ENCODE measurements around the gene HSPB8. TPM values are rescaled to one million over a fixed set of nuclear protein-coding genes. Genes with fewer than 3 reads are reported as not detected.

The HSPB8 gene
- total and polyA plus RNA-seq, 2 of the 8 experiments (the other 6 are each of a cell fraction or from before 2014, with no cell fraction given) = 11.7 to 28.2 TPM

- no peak overlapping the region for H4K8ac ChIP-seq (ENCODE audit: extremely low read depth, insufficient read depth, low read length)
- peak overlapping the region; percentile 11; the same call in 1 of the 2 replicates for H2BK20ac ChIP-seq (ENCODE audit: low read length)
- no peak for DNase-seq (ENCODE audit: low read depth in 1 of 2, low spot score in 2 of 2)
- POLR2A ChIA-PET (ENCODE audit: partially characterized antibody) = interaction anchor here (1.0 kb wide), 1 partner anchor 185 kb away, joined by 3 read pairs; no protein-coding TSS in a partner anchor
- H4K5ac ChIP-seq (ENCODE audit: insufficient read length, low read depth, low read length) = no peak overlapping the region
- CTCF ChIA-PET (ENCODE audit: partially characterized antibody) = interaction anchor here (0.6 to 3.1 kb wide), 7 partner anchors 20 to 122 kb away, joined by 3 to 9 read pairs (median 3); no protein-coding TSS in a partner anchor
- H4K91ac ChIP-seq (replicated peaks; ENCODE audit: insufficient read length, low read length) = no peak overlapping the region
- H3K56ac ChIP-seq (replicated peaks; ENCODE audit: insufficient read length, low read depth, low read length) = no peak overlapping the region
- no peak overlapping the region for H3K4me2 ChIP-seq (ENCODE audit: insufficient read depth in 1 of 2, low read depth in 2 of 2, low read length in 2 of 2)
- peaks cover 8 to 23% (median 19%) of the 10 kb centered on the region in 4 experiments; a peak in 6 of 7 replicates for H3K4me1 ChIP-seq (replicated peaks in 1 of 4; ENCODE audit: control insufficient read depth in 3 of 4, insufficient read depth in 4 of 4, low read length in 3 of 4)
- no peaks in the 10 kb centered on the region for H3K9me3 ChIP-seq (ENCODE audit: insufficient read depth in 2 of 2, low read depth in 1 of 2, low read length in 1 of 2)
- no peaks in the 10 kb centered on the region for H4K20me1 ChIP-seq (replicated peaks in 1 of 2; ENCODE audit: control insufficient read depth in 1 of 2, insufficient read depth in 2 of 2, low read length in 2 of 2)
- no peak overlapping the region for H3K4me3 ChIP-seq (ENCODE audit: extremely low read depth in 1 of 4, insufficient read depth in 2 of 4, low read depth in 3 of 4, low read length in 4 of 4)
- H3K36me3 ChIP-seq (ENCODE audit: control insufficient read depth in 2 of 4, insufficient read depth in 4 of 4, low read length in 3 of 4) = no peaks in the 10 kb centered on the region
- 0 out of 2 replicates have a peak overlapping the region, but pooled peaks have one; percentile 42 for H2BK12ac ChIP-seq (ENCODE audit: low read depth, low read length)
- no peaks in the 10 kb centered on the region for H3K79me1 ChIP-seq (ENCODE audit: low read depth, low read length)
- no peak overlapping the region for H2BK5ac ChIP-seq (ENCODE audit: low read depth, low read length)
- no peak overlapping the region for H3K27ac ChIP-seq (ENCODE audit: low read depth, low read length)
- H2BK120ac ChIP-seq (replicated peaks; ENCODE audit: low read depth, low read length) = no peak overlapping the region
- TF ChIP-seq ASH2L (IDR thresholded peaks at IDR 0.05; ENCODE audit: low read length) = no peak
- no peak for TF ChIP-seq BRCA1 (IDR thresholded peaks at IDR 0.05; ENCODE audit: low read depth, low read length)
- TF ChIP-seq POLR2A (IDR thresholded peaks at IDR 0.05; ENCODE audit: control extremely low read depth in 1 of 2, low read depth in 2 of 2, low read length in 2 of 2) = no peak
- TF ChIP-seq CTBP2 (IDR thresholded peaks at IDR 0.05; ENCODE audit: borderline replicate concordance, insufficient read depth, insufficient read length, low read length) = no peak
- TF ChIP-seq TCF12 (IDR thresholded peaks at IDR 0.05; ENCODE audit: low read depth, low read length) = no peak
- no peak for TF ChIP-seq EGR1 (IDR thresholded peaks at IDR 0.05; ENCODE audit: borderline replicate concordance, low read depth, low read length)
- TF ChIP-seq KDM1A (IDR thresholded peaks at IDR 0.05; ENCODE audit: borderline replicate concordance, low read length) = no peak
- no peaks in the 10 kb centered on the region for H3K23me2 ChIP-seq (ENCODE audit: low read depth, low read length)
- H3K9ac ChIP-seq (replicated peaks in 1 of 4; ENCODE audit: extremely low read depth in 1 of 4, low read depth in 3 of 4, low read length in 3 of 4) = no peak overlapping the region
- no peak overlapping the region for H3K4ac ChIP-seq (replicated peaks; ENCODE audit: insufficient read length, low read depth, low read length)
- 86% methylated on average over 3 of the region's 3 CpGs; no CpG with 5 or more reads in 1 of the 2 experiments for WGBS, 2 experiments (ENCODE audit: extremely low coverage in 1 of 2, insufficient coverage in 1 of 2, insufficient read length in 1 of 2, insufficient replicate concordance in 2 of 2, low coverage in 1 of 2, low lambda C conversion rate in 2 of 2, missing lambda C conversion rate in 1 of 2)
- H2BK15ac ChIP-seq (ENCODE audit: low read length) = no peak overlapping the region
- no peak overlapping the region for H3K18ac ChIP-seq (ENCODE audit: extremely low read depth, low read length)
- no peak overlapping the region for H2AK5ac ChIP-seq (ENCODE audit: low read depth, low read length)
- FAIRE-seq = no peak
- no peak overlapping the region for H3K23ac ChIP-seq (ENCODE audit: insufficient read length)
- peak overlapping the region; percentile 3; the same call in 1 of the 2 replicates for H2AFZ ChIP-seq (ENCODE audit: low read length)
- H3K27me3 ChIP-seq (replicated peaks in 1 of 4; ENCODE audit: control insufficient read depth in 3 of 4, extremely low read depth in 1 of 4, insufficient read depth in 3 of 4, low read length in 3 of 4) = no peaks in the 10 kb centered on the region
- H3K14ac ChIP-seq (ENCODE audit: insufficient read length) = no peak overlapping the region
- no peaks in the 10 kb centered on the region for H3K79me2 ChIP-seq (ENCODE audit: control insufficient read depth in 1 of 2, insufficient read depth in 2 of 2, low read length in 2 of 2)
Measured at GRCh38 chr12:119239040-119239439, 60.3 kb downstream of the HSPB8 start.

All from H1 (cell line).